Mesendoderm (in vitro differentiated cells): ENCODE measurements around the gene KCNA2.

Experiments
- DNase-seq: peaks from one replicate; pipeline ENCODE4 v3.0.0; 2013
- H2AK5ac ChIP-seq: 2 replicates; pipeline ENCODE4 v1.6.1; 2013; ENCODE audit warnings: low read length, inconsistent platforms
- H2BK120ac ChIP-seq: 2 replicates; pipeline ENCODE4 v1.6.1; 2013; ENCODE audit warnings: low read depth, mild to moderate bottlenecking, low read length, moderate library complexity, mixed read lengths
- H2BK15ac ChIP-seq: replicated peaks from 2 replicates; pipeline ENCODE4 v1.6.1; 2013; ENCODE audit warnings: low read depth, mild to moderate bottlenecking, moderate library complexity
- H2BK5ac ChIP-seq: 2 replicates; pipeline ENCODE4 v1.6.1; 2013; ENCODE audit warnings: low read length, inconsistent platforms
- H3K18ac ChIP-seq: 2 replicates; pipeline ENCODE4 v1.6.1; 2013; ENCODE audit warnings: mild to moderate bottlenecking, low read length, mixed read lengths
- H3K23ac ChIP-seq: one replicate; pipeline ENCODE4 v1.6.1; 2013; ENCODE audit warnings: low read length
- H3K27ac ChIP-seq: 2 replicates; pipeline ENCODE4 v1.5.1; 2013; ENCODE audit warnings: low read depth, mild to moderate bottlenecking, inconsistent platforms, low read length, moderate library complexity
- H3K27me3 ChIP-seq: 2 replicates; pipeline ENCODE4 v1.6.1; 2013; ENCODE audit warnings: low read length, control low read depth, mild to moderate bottlenecking, inconsistent platforms; ENCODE audit not compliant: insufficient read depth, poor library complexity
- H3K36me3 ChIP-seq: 2 replicates; pipeline ENCODE4 v1.6.1; 2013; ENCODE audit warnings: low read length, inconsistent platforms; ENCODE audit not compliant: control insufficient read depth, insufficient read depth
- H3K4ac ChIP-seq: one replicate; pipeline ENCODE4 v1.6.1; 2013; ENCODE audit warnings: low read depth, mild to moderate bottlenecking, low read length, moderate library complexity
- H3K4me1 ChIP-seq: 2 replicates; pipeline ENCODE4 v1.6.1; 2013; ENCODE audit warnings: low read depth, low read length, inconsistent platforms; ENCODE audit not compliant: control insufficient read depth
- H3K4me2 ChIP-seq: 2 replicates; pipeline ENCODE4 v1.6.1; 2013; ENCODE audit warnings: low read length
- H3K4me3 ChIP-seq: 2 replicates; pipeline ENCODE4 v1.5.1; 2013; ENCODE audit warnings: mild to moderate bottlenecking, low read length
- H3K56ac ChIP-seq: one replicate; pipeline ENCODE4 v1.6.1; 2013; ENCODE audit warnings: low read length
- H3K79me1 ChIP-seq: 2 replicates; pipeline ENCODE4 v1.6.1; 2013; ENCODE audit warnings: low read length, inconsistent platforms
- H3K79me2 ChIP-seq: 2 replicates; pipeline ENCODE4 v1.6.1; 2013; ENCODE audit warnings: mild to moderate bottlenecking, low read length; ENCODE audit not compliant: control insufficient read depth, insufficient read depth
- H3K9ac ChIP-seq: 2 replicates; pipeline ENCODE4 v1.6.1; 2013; ENCODE audit warnings: low read length, inconsistent platforms
- H4K5ac ChIP-seq: one replicate; pipeline ENCODE4 v1.6.1; 2013; ENCODE audit warnings: low read length
- H4K8ac ChIP-seq: one replicate; pipeline ENCODE4 v1.6.1; 2013; ENCODE audit warnings: low read depth, mild to moderate bottlenecking, control low read depth, low read length, moderate library complexity
- WGBS: extraction: QIAGEN DNeasy Blood & Tissue Kit; methylation state at CpG from one replicate; pipeline ENCODE4 v1.1.7; 2013; ENCODE audit warnings: low lambda C conversion rate, missing lambda C conversion rate; ENCODE audit not compliant: insufficient coverage; ENCODE audit errors: extremely low coverage; 5-methylcytosine and 5-hydroxymethylcytosine counted together

KCNA2 gene

GRCh38 chr1:110587906-110588305, 18.3 kb downstream of the KCNA2 start:
- Histone ChIP-seq H2BK15ac (no peak overlapping the region), H3K4me1 (no peaks in the 10 kb centered on the region), H3K36me3 (no peaks in the 10 kb centered on the region), H3K56ac (no peak overlapping the region), H3K23ac (peak overlapping the region; percentile 37), H4K5ac (no peak overlapping the region), H3K27ac (no peak overlapping the region), H3K18ac (no peak overlapping the region), H2BK120ac (no peak overlapping the region), H3K4me3 (no peak overlapping the region), H3K79me1 (no peaks in the 10 kb centered on the region), H3K4ac (no peak overlapping the region), H3K9ac (no peak overlapping the region), H3K4me2 (no peak overlapping the region), H4K8ac (no peak overlapping the region), H3K79me2 (no peaks in the 10 kb centered on the region), H2BK5ac (no peak overlapping the region), H2AK5ac (no peak overlapping the region), H3K27me3 (no peaks in the 10 kb centered on the region)
- no peak for DNase-seq
- no CpG with 5 or more reads among the region's 4 CpGs for WGBS

- no peak overlapping the region for H3K18ac ChIP-seq
- no peaks in the 10 kb centered on the region for H3K79me2 ChIP-seq
- no peak overlapping the region for H2BK5ac ChIP-seq
- no peak overlapping the region for H3K4me3 ChIP-seq
- H3K23ac ChIP-seq = no peak overlapping the region
- no peak for DNase-seq
- no peaks in the 10 kb centered on the region for H3K79me1 ChIP-seq
- H2AK5ac ChIP-seq = no peak overlapping the region
- H2BK15ac ChIP-seq = no peak overlapping the region
- WGBS = no CpG with 5 or more reads among the region's 1 CpG
- H2BK120ac ChIP-seq = no peak overlapping the region
- H3K4ac ChIP-seq = no peak overlapping the region
- H3K36me3 ChIP-seq = no peaks in the 10 kb centered on the region
- no peaks in the 10 kb centered on the region for H3K27me3 ChIP-seq
- H3K4me2 ChIP-seq = no peak overlapping the region
- no peak overlapping the region for H4K8ac ChIP-seq
- no peak overlapping the region for H3K9ac ChIP-seq
- no peak overlapping the region for H3K56ac ChIP-seq
- no peaks in the 10 kb centered on the region for H3K4me1 ChIP-seq
- H4K5ac ChIP-seq = no peak overlapping the region
- H3K27ac ChIP-seq = no peak overlapping the region
These were observed 20.7 kb downstream of the KCNA2 start for GRCh38 chr1:110585481-110585880.

GRCh38 chr1:110584045-110584444, 22.1 kb downstream of the KCNA2 start:
- H3K79me2 ChIP-seq = no peaks in the 10 kb centered on the region
- H3K18ac ChIP-seq = no peak overlapping the region
- WGBS = no CpG with 5 or more reads among the region's 8 CpGs
- H3K27me3 ChIP-seq = no peaks in the 10 kb centered on the region
- H3K4me2 ChIP-seq = no peak overlapping the region
- H2BK120ac ChIP-seq = no peak overlapping the region
- H2AK5ac ChIP-seq = no peak overlapping the region
- H3K4me1 ChIP-seq = no peaks in the 10 kb centered on the region
- no peak overlapping the region for H3K4ac ChIP-seq
- no peaks in the 10 kb centered on the region for H3K79me1 ChIP-seq
- no peak overlapping the region for H2BK5ac ChIP-seq
- DNase-seq = no peak
- no peak overlapping the region for H3K56ac ChIP-seq
- no peak overlapping the region for H2BK15ac ChIP-seq
- no peak overlapping the region for H3K27ac ChIP-seq
- H3K23ac ChIP-seq = no peak overlapping the region
- H4K8ac ChIP-seq = no peak overlapping the region
- no peak overlapping the region for H3K4me3 ChIP-seq
- no peaks in the 10 kb centered on the region for H3K36me3 ChIP-seq
- H3K9ac ChIP-seq = no peak overlapping the region
- H4K5ac ChIP-seq = no peak overlapping the region

GRCh38 chr1:110583505-110583904, 22.7 kb downstream of the KCNA2 start:
- DNase-seq = no peak
- Histone ChIP-seq H3K79me1 (no peaks in the 10 kb centered on the region), H3K27ac (no peak overlapping the region), H3K36me3 (no peaks in the 10 kb centered on the region), H3K4ac (no peak overlapping the region), H3K4me1 (no peaks in the 10 kb centered on the region), H3K9ac (no peak overlapping the region), H2BK15ac (no peak overlapping the region), H2AK5ac (no peak overlapping the region), H4K5ac (no peak overlapping the region), H3K18ac (no peak overlapping the region), H3K23ac (no peak overlapping the region), H2BK120ac (no peak overlapping the region), H3K27me3 (no peaks in the 10 kb centered on the region), H4K8ac (no peak overlapping the region), H3K4me3 (no peak overlapping the region), H3K4me2 (no peak overlapping the region), H3K56ac (no peak overlapping the region), H3K79me2 (no peaks in the 10 kb centered on the region), H2BK5ac (no peak overlapping the region)
- no CpG with 5 or more reads among the region's 5 CpGs for WGBS

GRCh38 chr1:110582378-110582777, 23.8 kb downstream of the KCNA2 start:
- H3K9ac ChIP-seq = no peak overlapping the region
- no peak overlapping the region for H2BK120ac ChIP-seq
- no peak overlapping the region for H2AK5ac ChIP-seq
- DNase-seq = no peak
- no peak overlapping the region for H3K56ac ChIP-seq
- no peak overlapping the region for H4K5ac ChIP-seq
- no peaks in the 10 kb centered on the region for H3K79me2 ChIP-seq
- H3K4me2 ChIP-seq = no peak overlapping the region
- H2BK5ac ChIP-seq = no peak overlapping the region
- H3K4me1 ChIP-seq = no peaks in the 10 kb centered on the region
- WGBS = no CpG with 5 or more reads among the region's 4 CpGs
- no peak overlapping the region for H3K4ac ChIP-seq
- no peak overlapping the region for H3K18ac ChIP-seq
- H4K8ac ChIP-seq = no peak overlapping the region
- H3K27ac ChIP-seq = no peak overlapping the region
- no peak overlapping the region for H3K23ac ChIP-seq
- H3K36me3 ChIP-seq = no peaks in the 10 kb centered on the region
- H3K27me3 ChIP-seq = no peaks in the 10 kb centered on the region
- H2BK15ac ChIP-seq = no peak overlapping the region
- no peak overlapping the region for H3K4me3 ChIP-seq
- no peaks in the 10 kb centered on the region for H3K79me1 ChIP-seq

- Histone ChIP-seq H3K4me1 (no peaks in the 10 kb centered on the region), H3K56ac (no peak overlapping the region), H3K9ac (no peak overlapping the region), H3K79me1 (no peaks in the 10 kb centered on the region), H2BK120ac (no peak overlapping the region), H3K23ac (no peak overlapping the region), H3K27me3 (no peaks in the 10 kb centered on the region), H3K4me2 (no peak overlapping the region), H3K36me3 (no peaks in the 10 kb centered on the region), H2BK15ac (no peak overlapping the region), H3K18ac (no peak overlapping the region), H2AK5ac (no peak overlapping the region), H3K4me3 (no peak overlapping the region), H2BK5ac (no peak overlapping the region), H3K27ac (no peak overlapping the region), H4K5ac (no peak overlapping the region), H3K4ac (no peak overlapping the region), H4K8ac (no peak overlapping the region), H3K79me2 (no peaks in the 10 kb centered on the region)
- DNase-seq = no peak
- WGBS = no CpG with 5 or more reads among the region's 5 CpGs
These were observed 24.4 kb downstream of the KCNA2 start for GRCh38 chr1:110581682-110582145.
